K562 (cell line): ENCODE data around the gene FUZ. TPM values are rescaled to one million over a fixed set of nuclear protein-coding genes. Genes with fewer than 3 reads are reported as not detected.

Source experiments
- CREB3 ChIP-seq: fragments of 450-650 bp; conservative IDR thresholded peaks from 2 replicates; pipeline ENCODE4 v1.6.1; 2016; ENCODE audit warnings: missing genetic modification characterization, low read depth, mild to moderate bottlenecking, missing compliant biosample characterization, moderate library complexity
- HEY1 ChIP-seq: fragments of 250-450 bp; sonication (Bioruptor Pico); IDR thresholded peaks from 2 replicates; pipeline ENCODE4 v1.5.0; 2020; ENCODE audit warnings: mild to moderate bottlenecking, moderate library complexity, borderline replicate concordance
- KLF16 ChIP-seq: IDR thresholded peaks from 2 replicates; pipeline ENCODE4 v1.6.1; 2016; ENCODE audit warnings: antibody characterized with exemption
- NFYB ChIP-seq: IDR thresholded peaks from 2 replicates; pipeline ENCODE4 v1.6.1; 2011; ENCODE audit warnings: mild to moderate bottlenecking, moderate library complexity; ENCODE audit not compliant: insufficient read length; ENCODE audit errors: extremely low read depth
- NR0B1 ChIP-seq: fragments of 450-650 bp; IDR thresholded peaks from one replicate; pipeline ENCODE4 v1.6.1; 2018; ENCODE audit warnings: mild to moderate bottlenecking, moderate library complexity; ENCODE audit not compliant: partially characterized antibody
- NR2C2 ChIP-seq, 2 experiments: fragments of 200-800 bp in 1 of 2; sonication (Bioruptor generic) in 1 of 2; sonication (generic) in 1 of 2; formaldehyde crosslinking in 1 of 2; IDR thresholded peaks; 2 replicates each; pipeline versions ENCODE4 v1.6.1 to v1.8.0; 2016 to 2022; ENCODE audit warnings: mild to moderate bottlenecking in 1 of 2, missing compliant biosample characterization in 1 of 2, missing genetic modification characterization in 1 of 2, missing genetic modification reagents in 1 of 2
- PRPF4 ChIP-seq: fragments of 200-400 bp; formaldehyde crosslinking; IDR thresholded peaks from one replicate; pipeline ENCODE4 v1.6.1; 2017; ENCODE audit warnings: low read length, low read depth, mild to moderate bottlenecking; ENCODE audit not compliant: insufficient read depth, poor library complexity, severe bottlenecking
- RBM15 ChIP-seq: fragments of 200-400 bp; formaldehyde crosslinking; IDR thresholded peaks from 2 replicates; pipeline ENCODE4 v1.6.1; 2018; ENCODE audit warnings: mild to moderate bottlenecking, low read length, moderate library complexity; ENCODE audit not compliant: insufficient read depth
- SUPT5H ChIP-seq: fragments of 450-650 bp; IDR thresholded peaks from 2 replicates; pipeline ENCODE4 v1.6.1; 2016
- ZBTB9 ChIP-seq: fragments of 450-650 bp; formaldehyde crosslinking; IDR thresholded peaks from 2 replicates; pipeline ENCODE4 v1.4.0; 2020; ENCODE audit warnings: mild to moderate bottlenecking, moderate library complexity
- ZNF174 ChIP-seq: fragments of 250-450 bp; sonication (Bioruptor Pico); IDR thresholded peaks from 2 replicates; pipeline ENCODE4 v1.4.0; 2020; ENCODE audit warnings: mild to moderate bottlenecking
- ZNF431 ChIP-seq: sonication (generic); formaldehyde crosslinking; IDR thresholded peaks from 2 replicates; pipeline ENCODE4 v1.8.0; 2022; ENCODE audit warnings: mild to moderate bottlenecking, missing genetic modification reagents
- ZNF644 ChIP-seq: fragments of 200-800 bp; sonication (Bioruptor generic); IDR thresholded peaks from 2 replicates; pipeline ENCODE4 v1.6.1; 2016; ENCODE audit warnings: low read depth, missing genetic modification characterization, missing compliant biosample characterization
- ZNF696 ChIP-seq: fragments of 250-450 bp; sonication (Bioruptor Pico); conservative IDR thresholded peaks from 2 replicates; pipeline ENCODE4 v1.4.0; 2020; ENCODE audit warnings: mild to moderate bottlenecking, moderate library complexity
- ZNF764 ChIP-seq: fragments of 250-450 bp; sonication (Bioruptor Pico); IDR thresholded peaks from 2 replicates; pipeline ENCODE4 v1.4.0; 2020; ENCODE audit warnings: low read depth, mild to moderate bottlenecking, moderate library complexity
- polyA plus RNA-seq, 8 experiments: library from polyadenylated mRNA; depleted of rRNA in 4 of 8; stranded (reverse) in 5 of 8; unstranded in 3 of 8; fragments of >200 nt; fragmentation: Nextera tagmentation in 2 of 8; fragmentation: Illumina TruSeq in 1 of 8; extraction: Ambion mirVana in 2 of 8; extraction: Trizol in 1 of 8; gene quantifications; 2 replicates each; pipeline versions ENCODE4 v1.2.1 to v1.2.3, GENCODE V29; 2011 to 2014; ENCODE audit warnings: inconsistent platforms in 1 of 8, missing spikeins in 1 of 8
- total RNA-seq, 7 experiments: library from RNA; depleted of rRNA in 6 of 7; stranded (reverse); fragments of >200 nt in 6 of 7; fragmentation: Illumina TruSeq in 2 of 7; extraction: Trizol in 2 of 7; gene quantifications; 2 replicates each; pipeline versions ENCODE4 v1.2.1 to v1.2.3, GENCODE V29; 2011 to 2021; ENCODE audit warnings: low replicate concordance in 1 of 7
- TF ChIP-seq, protein P1 (sequence below): fragments of 250-450 bp; sonication (Bioruptor Pico); IDR thresholded peaks from 2 replicates; pipeline ENCODE4 v1.5.0; 2022; ENCODE audit warnings: mild to moderate bottlenecking
- TF ChIP-seq, protein P2 (sequence below): fragments of 450-650 bp; IDR thresholded peaks from 2 replicates; pipeline ENCODE4 v1.6.1; 2018; ENCODE audit not compliant: partially characterized antibody

The FUZ gene
- total and polyA plus RNA-seq, 9 of the 15 experiments (the other 6 are each of a cell fraction or from before 2014, with no cell fraction given) = 0.17 to 7.6 (median 3.6) TPM; not detected in 1

- no peak; the same call in 1 of the 2 replicates for TF ChIP-seq CREB3 (tag)
- no peak for TF ChIP-seq NR0B1
- no peak for TF ChIP-seq ZNF431 (CRISPR knock-in tag)
- no peak for TF ChIP-seq ZNF696 (CRISPR knock-in tag)
- TF ChIP-seq ZNF174 (CRISPR knock-in tag) = no peak
- no peak for TF ChIP-seq ZBTB9
- TF ChIP-seq SUPT5H = 0 out of 2 replicates have a peak, but pooled peaks have one; percentile 55
- no peak for TF ChIP-seq RBM15
- TF ChIP-seq NR2C2 (CRISPR knock-in tag; IDR thresholded peaks at IDR 0.05) = no peak
- peak; percentile 67 for TF ChIP-seq NR2C2 (tag; IDR thresholded peaks at IDR 0.05)
- TF ChIP-seq, protein P1, sequence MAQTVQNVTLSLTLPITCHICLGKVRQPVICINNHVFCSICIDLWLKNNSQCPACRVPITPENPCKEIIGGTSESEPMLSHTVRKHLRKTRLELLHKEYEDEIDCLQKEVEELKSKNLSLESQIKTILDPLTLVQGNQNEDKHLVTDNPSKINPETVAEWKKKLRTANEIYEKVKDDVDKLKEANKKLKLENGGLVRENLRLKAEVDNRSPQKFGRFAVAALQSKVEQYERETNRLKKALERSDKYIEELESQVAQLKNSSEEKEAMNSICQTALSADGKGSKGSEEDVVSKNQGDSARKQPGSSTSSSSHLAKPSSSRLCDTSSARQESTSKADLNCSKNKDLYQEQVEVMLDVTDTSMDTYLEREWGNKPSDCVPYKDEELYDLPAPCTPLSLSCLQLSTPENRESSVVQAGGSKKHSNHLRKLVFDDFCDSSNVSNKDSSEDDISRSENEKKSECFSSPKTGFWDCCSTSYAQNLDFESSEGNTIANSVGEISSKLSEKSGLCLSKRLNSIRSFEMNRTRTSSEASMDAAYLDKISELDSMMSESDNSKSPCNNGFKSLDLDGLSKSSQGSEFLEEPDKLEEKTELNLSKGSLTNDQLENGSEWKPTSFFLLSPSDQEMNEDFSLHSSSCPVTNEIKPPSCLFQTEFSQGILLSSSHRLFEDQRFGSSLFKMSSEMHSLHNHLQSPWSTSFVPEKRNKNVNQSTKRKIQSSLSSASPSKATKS (CRISPR knock-in tag) = no peak
- no peak for TF ChIP-seq ZNF764
- TF ChIP-seq, protein P2, sequence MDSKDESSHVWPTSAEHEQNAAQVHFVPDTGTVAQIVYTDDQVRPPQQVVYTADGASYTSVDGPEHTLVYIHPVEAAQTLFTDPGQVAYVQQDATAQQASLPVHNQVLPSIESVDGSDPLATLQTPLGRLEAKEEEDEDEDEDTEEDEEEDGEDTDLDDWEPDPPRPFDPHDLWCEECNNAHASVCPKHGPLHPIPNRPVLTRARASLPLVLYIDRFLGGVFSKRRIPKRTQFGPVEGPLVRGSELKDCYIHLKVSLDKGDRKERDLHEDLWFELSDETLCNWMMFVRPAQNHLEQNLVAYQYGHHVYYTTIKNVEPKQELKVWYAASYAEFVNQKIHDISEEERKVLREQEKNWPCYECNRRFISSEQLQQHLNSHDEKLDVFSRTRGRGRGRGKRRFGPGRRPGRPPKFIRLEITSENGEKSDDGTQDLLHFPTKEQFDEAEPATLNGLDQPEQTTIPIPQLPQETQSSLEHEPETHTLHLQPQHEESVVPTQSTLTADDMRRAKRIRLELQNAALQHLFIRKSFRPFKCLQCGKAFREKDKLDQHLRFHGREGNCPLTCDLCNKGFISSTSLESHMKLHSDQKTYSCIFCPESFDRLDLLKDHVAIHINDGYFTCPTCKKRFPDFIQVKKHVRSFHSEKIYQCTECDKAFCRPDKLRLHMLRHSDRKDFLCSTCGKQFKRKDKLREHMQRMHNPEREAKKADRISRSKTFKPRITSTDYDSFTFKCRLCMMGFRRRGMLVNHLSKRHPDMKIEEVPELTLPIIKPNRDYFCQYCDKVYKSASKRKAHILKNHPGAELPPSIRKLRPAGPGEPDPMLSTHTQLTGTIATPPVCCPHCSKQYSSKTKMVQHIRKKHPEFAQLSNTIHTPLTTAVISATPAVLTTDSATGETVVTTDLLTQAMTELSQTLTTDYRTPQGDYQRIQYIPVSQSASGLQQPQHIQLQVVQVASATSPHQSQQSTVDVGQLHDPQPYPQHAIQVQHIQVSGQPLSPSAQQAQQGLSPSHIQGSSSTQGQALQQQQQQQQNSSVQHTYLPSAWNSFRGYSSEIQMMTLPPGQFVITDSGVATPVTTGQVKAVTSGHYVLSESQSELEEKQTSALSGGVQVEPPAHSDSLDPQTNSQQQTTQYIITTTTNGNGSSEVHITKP = peak; percentile 72
- TF ChIP-seq PRPF4 = no peak
- no peak for TF ChIP-seq NFYB
- TF ChIP-seq HEY1 (CRISPR knock-in tag) = no peak
- no peak; the same call in 1 of the 2 replicates for TF ChIP-seq ZNF644 (tag)
- TF ChIP-seq KLF16 = 0 out of 2 replicates have a peak, but pooled peaks have one; percentile 7
These were observed 51.3 kb downstream of the FUZ start (continued) for GRCh38 chr19:49761625-49762311.
